ENCODE data around the gene MROH8.
"Not testable (repeated sequence)": the region's sequence is repeated elsewhere in the genome, so short reads cannot be mapped to it uniquely, and the experiment has no call there.

MROH8 gene

DNA sequence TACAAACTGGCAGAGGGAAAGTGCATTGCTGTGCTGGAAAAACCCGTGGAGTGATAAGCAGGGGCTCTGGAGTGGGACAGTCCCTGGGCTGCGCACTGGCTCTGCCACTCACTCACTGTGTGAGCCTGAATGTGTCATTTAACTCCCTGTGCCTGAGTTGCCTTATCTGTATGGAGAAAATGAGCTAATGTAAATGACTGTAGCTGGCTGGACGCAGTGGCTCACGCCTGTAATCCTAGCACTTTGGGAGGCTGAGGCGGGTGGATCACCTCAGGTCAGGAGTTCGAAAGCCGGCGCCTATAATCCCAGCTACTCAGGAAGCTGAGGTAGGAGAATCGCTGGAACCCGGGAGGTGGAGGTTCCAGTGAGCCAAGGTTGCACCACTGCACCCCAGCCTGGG lies 18.7 kb downstream of the MROH8 start:
- no peak for DNase-seq (ENCODE audit: low spot score in 2 of 2)

DNA sequence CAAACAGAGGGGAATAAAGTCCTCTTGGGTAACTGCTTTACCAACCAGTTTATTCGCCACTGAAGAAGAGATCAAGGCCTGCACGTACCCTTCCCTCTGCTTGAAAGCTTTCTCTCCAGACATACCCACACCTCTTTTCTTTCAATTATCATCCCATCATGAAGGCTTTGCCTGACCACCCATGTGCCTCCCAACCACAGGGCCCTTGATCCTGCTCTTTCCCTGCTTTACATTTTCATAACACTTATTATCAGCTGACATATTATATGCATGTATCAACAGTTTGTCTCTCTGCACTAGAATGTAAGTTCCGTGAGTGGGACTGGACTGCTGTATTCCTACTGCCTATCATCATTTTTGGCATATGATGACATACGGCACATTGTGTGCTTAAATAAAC lies 21.1 kb downstream of the MROH8 start:
- Histone ChIP-seq H3K4me3 (no peak overlapping the region), H3K36me3 (replicated peaks) (no peaks in the 10 kb centered on the region), H3K9me3 (no peaks in the 10 kb centered on the region), H3K4me1 (no peaks in the 10 kb centered on the region), H3K27me3 (ENCODE audit: low read depth) (no peaks in the 10 kb centered on the region)
- no peak for DNase-seq (ENCODE audit: low spot score in 2 of 2)
- in situ Hi-C loops (cut with MboI; ENCODE audit: low sequenced_read_pairs): no loop called here

More for the DNA sequence above, 18.7 kb downstream of the MROH8 start:
- Histone ChIP-seq H3K36me3 (replicated peaks) (no peaks in the 10 kb centered on the region), H3K4me3 (no peak overlapping the region), H3K9me3 (no peaks in the 10 kb centered on the region), H3K4me1 (no peaks in the 10 kb centered on the region), H3K27me3 (ENCODE audit: low read depth) (no peaks in the 10 kb centered on the region)
- in situ Hi-C loops (cut with MboI; ENCODE audit: low sequenced_read_pairs): no loop called here

DNA sequence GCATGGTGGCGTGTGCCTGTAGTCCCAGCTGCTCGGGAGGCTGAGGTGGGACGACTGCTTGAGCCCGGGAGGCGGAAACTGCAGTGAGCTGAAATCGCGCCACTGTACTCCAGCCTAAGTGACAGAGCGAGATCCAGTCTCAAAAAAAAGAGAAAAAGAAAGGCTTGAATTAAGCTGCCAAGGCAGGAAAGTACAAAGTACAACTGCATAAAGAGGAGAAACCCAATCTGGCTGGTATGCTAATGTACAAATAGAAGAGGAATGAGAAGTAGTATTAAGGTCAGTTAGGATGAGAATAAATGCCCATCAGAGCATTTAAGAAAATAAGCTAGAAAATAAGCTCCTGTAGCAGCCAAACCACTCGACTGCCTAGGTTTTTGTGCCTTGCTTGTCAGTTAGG lies 23.4 kb downstream of the MROH8 start:
- in situ Hi-C loops (cut with MboI; ENCODE audit: low sequenced_read_pairs): no loop called here
- Histone ChIP-seq H3K36me3 (replicated peaks) (no peaks in the 10 kb centered on the region), H3K27me3 (ENCODE audit: low read depth) (no peaks in the 10 kb centered on the region), H3K9me3 (no peaks in the 10 kb centered on the region), H3K4me3 (no peak overlapping the region), H3K4me1 (no peaks in the 10 kb centered on the region)
- no peak for DNase-seq (ENCODE audit: low spot score in 2 of 2)

DNA sequence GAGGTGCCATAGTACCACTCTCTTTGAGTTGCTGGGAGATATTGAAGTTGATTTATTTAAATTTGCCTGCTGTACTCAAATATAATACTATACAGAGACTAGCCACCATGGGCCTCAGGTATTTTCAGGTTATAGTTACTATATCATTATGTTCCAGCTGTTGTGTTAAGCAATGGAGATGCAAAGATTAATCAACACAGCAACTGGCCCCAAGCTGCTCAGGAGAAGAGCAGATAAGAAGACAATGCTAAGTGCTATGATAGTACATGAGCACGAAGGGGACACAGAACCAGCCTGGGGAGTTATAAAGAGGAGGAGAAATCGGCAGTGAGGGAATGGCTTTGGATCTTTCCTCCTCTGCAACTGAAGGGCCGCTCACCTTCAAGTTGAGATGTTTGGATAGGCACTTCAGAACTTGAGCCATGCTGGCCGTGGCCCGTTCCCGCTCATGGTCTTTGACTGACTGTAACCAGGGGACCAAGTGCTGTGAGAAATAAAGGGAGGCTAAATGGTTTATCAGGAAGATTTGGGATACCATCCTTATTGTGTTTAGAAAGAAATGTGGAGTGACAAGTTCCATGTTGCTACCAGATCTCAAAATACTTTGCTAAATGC lies 24.6 kb downstream of the MROH8 start:
- Histone ChIP-seq H3K9me3 (no peaks in the 10 kb centered on the region), H3K36me3 (replicated peaks) (no peaks in the 10 kb centered on the region), H3K27me3 (ENCODE audit: low read depth) (no peaks in the 10 kb centered on the region), H3K4me1 (no peaks in the 10 kb centered on the region), H3K4me3 (no peak overlapping the region)
- DNase-seq (ENCODE audit: low spot score in 2 of 2): no peak
- in situ Hi-C loops (cut with MboI; ENCODE audit: low sequenced_read_pairs): no loop called here

DNA sequence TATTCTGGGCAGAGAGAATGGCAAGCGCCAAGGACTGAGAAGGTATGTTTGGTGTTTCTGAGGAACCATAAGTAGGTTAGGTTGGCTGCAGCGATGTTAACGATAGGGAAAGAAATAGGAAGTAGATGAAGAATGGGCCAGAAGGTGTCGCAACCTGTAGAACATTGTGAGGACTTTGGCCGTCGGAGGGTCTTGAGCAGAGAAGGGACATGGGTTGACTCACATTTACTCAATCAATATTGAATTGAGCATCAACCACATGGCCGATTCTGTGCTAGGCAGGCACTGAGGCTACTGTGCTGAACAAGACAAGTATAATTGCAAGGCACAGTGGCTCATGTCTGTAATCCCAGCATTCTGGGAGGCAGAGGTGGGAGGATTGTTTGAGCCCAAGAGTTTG lies 27.1 kb downstream of the MROH8 start:
- Histone ChIP-seq H3K4me3 (no peak overlapping the region), H3K9me3 (no peaks in the 10 kb centered on the region), H3K27me3 (ENCODE audit: low read depth) (no peaks in the 10 kb centered on the region), H3K36me3 (replicated peaks) (no peaks in the 10 kb centered on the region), H3K4me1 (no peaks in the 10 kb centered on the region)
- in situ Hi-C loops (cut with MboI; ENCODE audit: low sequenced_read_pairs): no loop called here
- DNase-seq (ENCODE audit: low spot score in 2 of 2): no peak

DNA sequence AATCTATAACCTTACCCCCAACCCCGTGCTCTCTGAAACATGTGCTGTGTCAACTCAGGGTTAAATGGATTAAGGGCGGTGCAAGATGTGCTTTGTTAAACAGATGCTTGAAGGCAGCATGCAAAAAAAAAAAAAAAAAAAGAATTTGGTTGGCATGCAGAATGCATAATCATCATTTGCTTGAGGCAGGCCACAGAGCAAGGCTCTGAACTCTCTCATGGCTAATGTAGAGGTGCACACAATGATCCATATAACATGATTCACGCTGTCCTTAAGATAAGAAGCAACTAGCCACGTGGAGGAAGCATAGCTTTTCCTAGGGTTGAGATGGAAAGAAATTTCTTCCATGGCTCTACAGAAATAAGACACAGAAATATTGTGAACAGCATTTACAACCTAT lies 27.8 kb downstream of the MROH8 start:
- no peaks in the 10 kb centered on the region for H3K27me3 ChIP-seq (ENCODE audit: low read depth)
- no peaks in the 10 kb centered on the region for H3K9me3 ChIP-seq
- H3K36me3 ChIP-seq (replicated peaks): no peaks in the 10 kb centered on the region
- no peak for DNase-seq (ENCODE audit: low spot score in 2 of 2)
- in situ Hi-C loops (cut with MboI; ENCODE audit: low sequenced_read_pairs): no loop called here
- H3K4me3 ChIP-seq: no peak overlapping the region
- H3K4me1 ChIP-seq: no peaks in the 10 kb centered on the region

DNA sequence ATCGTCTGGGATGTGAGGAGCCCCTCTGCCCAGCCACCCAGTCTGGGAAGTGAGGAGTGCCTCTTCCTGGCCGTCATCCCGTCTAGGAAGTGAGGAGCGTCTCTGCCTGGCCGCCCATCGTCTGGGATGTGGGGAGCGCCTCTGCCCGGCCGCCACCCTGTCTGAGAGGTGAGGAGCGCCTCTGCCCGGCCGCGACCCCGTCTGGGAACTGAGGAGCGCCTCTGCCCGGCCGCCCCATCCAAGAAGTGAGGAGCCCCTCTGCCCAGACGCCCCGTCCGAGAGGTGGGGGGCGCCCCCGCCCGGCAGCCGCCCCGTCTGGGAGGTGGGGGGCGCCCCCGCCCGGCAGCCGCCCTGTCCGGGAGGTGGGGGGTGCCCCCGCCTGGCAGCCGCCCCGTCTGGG lies 28.5 kb downstream of the MROH8 start:
- H3K4me3 ChIP-seq; H3K4me1 ChIP-seq; H3K9me3 ChIP-seq; H3K27me3 ChIP-seq (ENCODE audit: low read depth); H3K36me3 ChIP-seq (replicated peaks); DNase-seq (ENCODE audit: low spot score in 2 of 2); in situ Hi-C loops (cut with MboI; ENCODE audit: low sequenced_read_pairs): not testable (repeated sequence)

DNA sequence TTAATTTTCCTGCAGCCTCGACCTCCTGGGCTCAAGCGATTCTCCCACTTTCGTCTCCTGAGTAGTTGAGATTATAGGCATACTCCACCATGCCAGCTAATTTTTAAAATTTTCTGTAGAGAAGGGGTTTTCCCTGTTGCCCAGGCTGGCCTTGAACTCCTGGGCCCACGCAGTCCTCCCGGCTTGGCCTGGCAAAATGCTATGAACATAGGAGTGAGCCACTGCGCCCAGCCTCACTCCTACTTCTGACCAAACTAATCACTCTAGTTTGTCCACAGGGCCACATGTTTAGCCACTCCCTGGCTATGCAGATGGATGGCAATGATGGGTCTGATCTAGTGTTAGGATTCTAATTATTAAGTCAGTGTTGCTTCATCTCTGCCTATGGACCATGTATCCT lies 32.1 kb downstream of the MROH8 start:
- Histone ChIP-seq H3K9me3 (no peaks in the 10 kb centered on the region), H3K4me1 (peaks cover 5% of the 10 kb centered on the region; the same call in 1 of the 2 replicates), H3K36me3 (replicated peaks) (no peaks in the 10 kb centered on the region), H3K27me3 (ENCODE audit: low read depth) (no peaks in the 10 kb centered on the region), H3K4me3 (no peak overlapping the region)
- in situ Hi-C loops (cut with MboI; ENCODE audit: low sequenced_read_pairs): no loop called here
- no peak for DNase-seq (ENCODE audit: low spot score in 2 of 2)

DNA sequence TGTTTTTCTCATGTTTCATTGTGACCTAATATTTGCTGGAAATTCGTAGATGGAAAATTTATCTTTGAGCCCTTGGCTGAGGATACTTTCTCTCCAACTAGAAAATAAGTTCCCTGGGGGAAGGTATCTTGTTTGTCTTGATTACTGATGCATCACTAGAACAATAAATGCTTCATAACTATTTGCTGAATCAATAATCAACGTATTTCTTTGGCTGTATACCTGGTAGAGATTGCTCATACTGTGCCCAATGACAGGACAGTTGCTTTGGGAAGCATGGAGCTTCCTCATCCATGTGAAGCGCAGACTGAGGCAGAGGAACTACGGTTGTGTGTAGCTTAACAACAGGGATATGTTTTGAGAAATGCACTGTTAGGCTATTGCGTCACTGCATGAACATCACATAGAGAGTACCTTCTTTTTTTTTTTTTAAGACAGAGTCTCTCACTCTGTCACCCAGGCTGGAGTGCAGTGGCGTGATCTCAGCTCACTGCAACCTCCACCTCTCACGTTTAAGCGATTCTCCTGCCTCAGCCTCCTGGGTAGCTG lies 34.4 kb downstream of the MROH8 start:
- no peak for DNase-seq (ENCODE audit: low spot score in 2 of 2)
- Histone ChIP-seq H3K36me3 (replicated peaks) (no peaks in the 10 kb centered on the region), H3K9me3 (no peaks in the 10 kb centered on the region), H3K27me3 (ENCODE audit: low read depth) (no peaks in the 10 kb centered on the region), H3K4me1 (peaks cover 5% of the 10 kb centered on the region; the same call in 1 of the 2 replicates), H3K4me3 (no peak overlapping the region)
- in situ Hi-C loops (cut with MboI; ENCODE audit: low sequenced_read_pairs): no loop called here

DNA sequence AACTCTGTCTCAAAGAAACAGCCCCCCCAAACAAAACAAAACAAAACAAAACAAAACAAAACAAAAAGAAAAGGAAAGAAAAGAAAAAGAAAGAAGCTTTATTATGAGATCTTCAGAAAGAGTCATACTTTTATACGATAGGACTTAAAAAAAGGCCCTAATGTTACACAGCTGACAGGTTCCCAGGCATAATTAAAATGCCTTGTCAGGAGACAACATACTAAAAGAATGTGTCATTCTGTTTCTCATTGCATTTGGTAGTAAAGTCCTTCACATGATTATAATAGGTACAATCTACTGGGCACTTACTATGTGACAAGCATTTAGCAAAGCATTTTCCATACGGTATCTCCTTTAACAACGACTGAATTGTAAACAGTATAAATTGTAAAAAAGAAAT lies 36.6 kb downstream of the MROH8 start:
- H3K4me3 ChIP-seq: no peak overlapping the region
- H3K27me3 ChIP-seq (ENCODE audit: low read depth): no peaks in the 10 kb centered on the region
- no peaks in the 10 kb centered on the region for H3K9me3 ChIP-seq
- H3K36me3 ChIP-seq (replicated peaks): no peaks in the 10 kb centered on the region
- DNase-seq (ENCODE audit: low spot score in 2 of 2): no peak
- in situ Hi-C loops (cut with MboI; ENCODE audit: low sequenced_read_pairs): no loop called here
- H3K4me1 ChIP-seq: peaks cover 5% of the 10 kb centered on the region; the same call in 1 of the 2 replicates

DNA sequence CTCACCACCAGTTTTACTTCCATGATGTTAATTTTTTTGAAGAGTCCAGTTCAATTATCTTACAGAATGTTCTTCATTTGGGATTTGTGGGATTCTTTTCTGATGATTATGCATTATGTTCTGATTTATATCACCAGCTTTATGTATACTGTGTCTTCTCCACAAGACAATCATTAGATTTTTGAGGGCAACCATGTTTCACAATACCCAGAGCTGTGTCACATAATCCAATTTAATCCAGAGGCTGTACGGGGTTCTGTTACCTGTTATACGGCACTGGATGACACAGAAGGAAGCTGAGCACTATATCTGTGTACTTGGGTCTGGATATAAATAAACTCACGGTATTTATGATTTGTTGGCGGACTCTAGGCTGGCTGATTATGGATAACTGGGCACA lies 41.8 kb downstream of the MROH8 start:
- no peaks in the 10 kb centered on the region for H3K36me3 ChIP-seq (replicated peaks)
- no peak overlapping the region for H3K4me3 ChIP-seq
- no peak for DNase-seq (ENCODE audit: low spot score in 2 of 2)
- in situ Hi-C loops (cut with MboI; ENCODE audit: low sequenced_read_pairs): no loop called here
- H3K4me1 ChIP-seq: peaks cover under 1% of the 10 kb centered on the region; the same call in 1 of the 2 replicates
- no peaks in the 10 kb centered on the region for H3K27me3 ChIP-seq (ENCODE audit: low read depth)
- H3K9me3 ChIP-seq: no peaks in the 10 kb centered on the region

DNA sequence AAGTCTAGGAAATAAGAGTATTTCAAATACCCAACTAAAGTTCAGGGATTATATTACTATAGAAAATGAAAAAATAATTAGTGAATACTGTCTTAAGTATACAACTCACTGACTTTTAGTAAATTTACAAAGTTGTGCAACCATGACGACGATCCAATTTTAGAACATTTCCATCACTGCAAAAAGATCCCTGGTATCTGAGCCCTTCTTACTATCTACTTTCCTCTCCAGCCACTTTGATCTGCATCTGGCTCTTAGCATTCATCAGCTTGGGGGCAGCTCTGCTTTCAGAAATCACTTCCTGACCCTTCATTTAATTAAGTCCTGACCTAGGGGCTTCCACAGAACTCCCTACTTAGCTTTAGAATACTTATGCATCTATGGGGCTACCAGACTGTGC lies 45.4 kb downstream of the MROH8 start:
- Histone ChIP-seq H3K9me3 (no peaks in the 10 kb centered on the region), H3K4me3 (no peak overlapping the region), H3K4me1 (no peaks in the 10 kb centered on the region), H3K36me3 (replicated peaks) (no peaks in the 10 kb centered on the region), H3K27me3 (ENCODE audit: low read depth) (no peaks in the 10 kb centered on the region)
- no peak for DNase-seq (ENCODE audit: low spot score in 2 of 2)
- in situ Hi-C loops (cut with MboI; ENCODE audit: low sequenced_read_pairs): no loop called here

DNA sequence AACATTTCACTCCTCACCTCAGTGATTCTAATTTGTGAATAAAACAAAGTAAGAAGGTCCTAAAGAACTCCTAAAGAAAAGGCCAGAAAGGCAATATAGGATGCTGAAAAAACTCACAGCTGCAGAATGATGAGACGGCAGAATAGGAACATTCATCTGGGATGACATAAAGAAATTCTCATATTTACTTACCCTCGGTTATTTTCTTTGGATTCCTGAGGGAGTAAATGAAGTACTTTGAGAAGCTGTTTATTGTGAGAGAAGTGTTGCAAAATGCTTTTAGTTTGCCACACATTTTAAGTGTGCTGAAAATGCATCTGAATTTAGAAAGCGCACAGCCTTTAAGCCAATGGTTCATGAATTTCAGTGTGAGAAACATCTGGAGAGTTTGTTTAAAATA lies 47.9 kb downstream of the MROH8 start:
- no peaks in the 10 kb centered on the region for H3K9me3 ChIP-seq
- no peak for DNase-seq (ENCODE audit: low spot score in 2 of 2)
- no peaks in the 10 kb centered on the region for H3K27me3 ChIP-seq (ENCODE audit: low read depth)
- no peaks in the 10 kb centered on the region for H3K36me3 ChIP-seq (replicated peaks)
- in situ Hi-C loops (cut with MboI; ENCODE audit: low sequenced_read_pairs): no loop called here
- no peak overlapping the region for H3K4me3 ChIP-seq
- no peaks in the 10 kb centered on the region for H3K4me1 ChIP-seq

DNA sequence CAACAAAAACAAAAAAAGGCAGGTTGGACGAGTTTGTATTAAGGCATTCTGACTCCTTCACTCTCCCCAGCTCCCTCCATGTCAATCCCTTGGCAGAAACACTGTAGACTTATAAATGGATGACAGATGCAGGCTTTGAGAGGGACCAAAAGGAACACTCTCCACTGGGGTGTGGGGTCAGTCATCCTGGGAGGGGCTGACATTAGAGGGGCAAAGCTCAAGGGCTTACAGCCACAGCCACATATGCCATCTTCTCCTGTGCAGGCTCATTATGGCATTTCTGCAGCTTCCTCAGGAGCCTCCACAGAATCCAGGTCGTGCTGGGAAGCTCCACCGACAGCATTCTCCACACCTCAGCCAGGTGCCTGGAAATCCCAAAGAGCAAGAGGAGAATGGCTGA lies 50.5 kb downstream of the MROH8 start:
- H3K4me1 ChIP-seq: no peaks in the 10 kb centered on the region
- H3K27me3 ChIP-seq (ENCODE audit: low read depth): no peaks in the 10 kb centered on the region
- in situ Hi-C loops (cut with MboI; ENCODE audit: low sequenced_read_pairs): no loop called here
- H3K9me3 ChIP-seq: no peaks in the 10 kb centered on the region
- DNase-seq (ENCODE audit: low spot score in 2 of 2): no peak
- H3K4me3 ChIP-seq: no peak overlapping the region
- H3K36me3 ChIP-seq (replicated peaks): no peaks in the 10 kb centered on the region

DNA sequence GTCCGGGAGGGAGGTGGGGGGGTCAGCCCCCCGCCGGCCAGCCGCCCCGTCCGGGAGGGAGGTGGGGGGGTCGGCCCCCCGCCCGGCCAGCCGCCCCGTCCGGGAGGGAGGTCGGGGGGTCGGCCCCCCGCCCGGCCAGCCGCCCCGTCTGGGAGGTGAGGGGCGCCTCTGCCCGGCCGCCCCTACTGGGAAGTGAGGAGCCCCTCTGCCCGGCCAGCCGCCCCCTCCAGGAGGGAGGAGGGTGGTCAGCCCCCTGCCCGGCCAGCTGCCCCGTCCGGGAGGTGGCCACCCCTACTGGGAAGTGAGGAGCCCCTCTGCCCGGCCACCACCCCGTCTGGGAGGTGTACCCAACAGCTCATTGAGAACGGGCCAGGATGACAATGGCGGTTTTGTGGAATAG lies 53.1 kb downstream of the MROH8 start:
- H3K9me3 ChIP-seq; in situ Hi-C loops (cut with MboI; ENCODE audit: low sequenced_read_pairs); H3K4me1 ChIP-seq; DNase-seq (ENCODE audit: low spot score in 2 of 2); H3K27me3 ChIP-seq (ENCODE audit: low read depth); H3K4me3 ChIP-seq; H3K36me3 ChIP-seq (replicated peaks): not testable (repeated sequence)
